Keratinocyte (primary cell): ENCODE measurements around the gene TXNDC2. TPM values are rescaled to one million over a fixed set of nuclear protein-coding genes. Genes with fewer than 3 reads are reported as not detected.

Experiments
- DNase-seq: peaks from one replicate; pipeline ENCODE4 v3.0.0-alpha.2; 2011; ENCODE audit warnings: low read depth, missing footprints, low spot score
- FAIRE-seq: peaks from 2 replicates; lab custom pipeline; 2011; peaks lifted over from hg19 to GRCh38; lab: Jason Lieb, UNC
- H2AFZ ChIP-seq: 2 replicates; pipeline ENCODE4 v1.6.0; 2012; ENCODE audit warnings: low read length, control low read depth, inconsistent platforms; ENCODE audit not compliant: control insufficient read depth
- H3K27ac ChIP-seq: 2 replicates; pipeline ENCODE4 v1.5.1; 2011; ENCODE audit warnings: low read length; ENCODE audit not compliant: control insufficient read depth, insufficient read depth
- H3K27me3 ChIP-seq: 3 replicates; pipeline ENCODE4 v1.6.0; 2011; ENCODE audit warnings: low read length; ENCODE audit not compliant: control insufficient read depth, insufficient read depth; ENCODE audit errors: extremely low read depth
- H3K36me3 ChIP-seq, 2 experiments: 2 replicates in 1 of 2; 3 replicates in 1 of 2; pipeline ENCODE4 v1.5.1; 2011; ENCODE audit warnings: low read length in 2 of 2, mild to moderate bottlenecking in 1 of 2; ENCODE audit not compliant: control insufficient read depth in 2 of 2, insufficient read depth in 2 of 2; ENCODE audit errors: extremely low read depth in 1 of 2
- H3K4me1 ChIP-seq: 3 replicates; pipeline ENCODE4 v1.5.1; 2011; ENCODE audit warnings: low read length; ENCODE audit not compliant: control insufficient read depth, insufficient read depth; ENCODE audit errors: extremely low read depth
- H3K4me2 ChIP-seq: 3 replicates; pipeline ENCODE4 v1.6.0; 2011; ENCODE audit warnings: low read depth, low read length; ENCODE audit not compliant: control insufficient read depth, insufficient read depth; ENCODE audit errors: extremely low read depth
- H3K4me3 ChIP-seq, 3 experiments: fragments of 200-600 bp in 1 of 3; sonication (generic) in 1 of 3; 2 replicates in 2 of 3; 3 replicates in 1 of 3; pipeline ENCODE4 v1.5.1; 2011 to 2016; ENCODE audit warnings: low read length in 3 of 3, mild to moderate bottlenecking in 3 of 3, control low read depth in 2 of 3, inconsistent platforms in 1 of 3, low read depth in 1 of 3, mixed read lengths in 1 of 3, mixed run types in 1 of 3, moderate library complexity in 1 of 3; ENCODE audit not compliant: control insufficient read depth in 2 of 3, insufficient read depth in 2 of 3; ENCODE audit errors: extremely low read depth in 1 of 3
- H3K79me2 ChIP-seq: 2 replicates; pipeline ENCODE4 v1.6.0; 2012; ENCODE audit warnings: low read length; ENCODE audit not compliant: control insufficient read depth, insufficient read depth
- H3K9ac ChIP-seq: 3 replicates; pipeline ENCODE4 v1.6.0; 2011; ENCODE audit warnings: low read length; ENCODE audit not compliant: control insufficient read depth, insufficient read depth; ENCODE audit errors: extremely low read depth
- H3K9me1 ChIP-seq: 3 replicates; pipeline ENCODE4 v1.6.0; 2011; ENCODE audit warnings: low read length; ENCODE audit not compliant: control insufficient read depth, insufficient read depth; ENCODE audit errors: extremely low read depth
- H3K9me3 ChIP-seq: 2 replicates; pipeline ENCODE4 v1.5.1; 2012; ENCODE audit warnings: low read depth, low read length; ENCODE audit not compliant: control insufficient read depth
- H4K20me1 ChIP-seq: 3 replicates; pipeline ENCODE4 v1.6.0; 2011; ENCODE audit warnings: low read length; ENCODE audit not compliant: control insufficient read depth, insufficient read depth; ENCODE audit errors: extremely low read depth
- CTCF ChIP-seq, 3 experiments: IDR thresholded peaks in 1 of 3; conservative IDR thresholded peaks in 1 of 3; optimal IDR thresholded peaks in 1 of 3; 2 replicates in 2 of 3; 3 replicates in 1 of 3; pipeline versions ENCODE3 to v1.5.1; 2011; ENCODE audit warnings: low read length in 3 of 3, mild to moderate bottlenecking in 3 of 3, moderate library complexity in 2 of 3, control low read depth in 1 of 3, inconsistent platforms in 1 of 3; ENCODE audit not compliant: insufficient read depth in 2 of 3; ENCODE audit errors: extremely low read depth in 1 of 3
- EZH2 ChIP-seq: IDR thresholded peaks from one replicate; pipeline ENCODE4 v1.6.1; 2012; ENCODE audit warnings: inconsistent platforms, mild to moderate bottlenecking, low read length, moderate library complexity
- dilution Hi-C: fragments of 300-500 bp; cut with MboI; formaldehyde crosslinking; loops from one replicate; pipeline ENCODE4 v1.7.0; 2020; ENCODE audit warnings: low sequenced_read_pairs; ENCODE audit not compliant: extremely low pct_ligation_motif_present
- polyA minus RNA-seq, 3 experiments: library from RNA; depleted of rRNA, polyadenylated mRNA; stranded (reverse); fragments of >200 nt; gene quantifications; 1 replicate in 1 of 3; 2 replicates in 1 of 3; 3 replicates in 1 of 3; pipeline ENCODE4 v1.2.3, GENCODE V29; 2011
- polyA plus RNA-seq, 5 experiments: library from polyadenylated mRNA; depleted of rRNA in 3 of 5; stranded (reverse) in 3 of 5; stranded (forward) in 1 of 5; unstranded in 1 of 5; fragments of >200 nt; gene quantifications; 1 replicate in 1 of 5; 2 replicates in 3 of 5; 3 replicates in 1 of 5; pipeline versions ENCODE4 v1.2.1 to v1.2.3, GENCODE V29; 2011 to 2012; ENCODE audit warnings: missing spikeins in 2 of 5, low read depth in 1 of 5, low replicate concordance in 1 of 5

Gene TXNDC2
- polyA plus RNA-seq: 0.03 TPM in 1 of 3 replicates, not detected in the others
- not detected for polyA plus RNA-seq (2011; ENCODE audit: low read depth)
- polyA plus RNA-seq (2011; cell fraction: cytosol; rRNA removed): not detected in 2 replicates
- not detected in 2 replicates for polyA plus RNA-seq (2011; cell fraction: nucleus; rRNA removed)
- polyA plus RNA-seq (2012; ENCODE audit: low replicate concordance): 0.06 TPM in 1 of 2 replicates, not detected in the other
- polyA minus RNA-seq: 0.16 TPM in 1 of 3 replicates, not detected in the others
- polyA minus RNA-seq (2011; cell fraction: cytosol; rRNA and poly(A)+ RNA removed): not detected
- polyA minus RNA-seq (2011; cell fraction: nucleus; rRNA and poly(A)+ RNA removed): not detected in 2 replicates

- no peak within 1 kb of the TSS for H3K9ac ChIP-seq
- DNase-seq (no peak), FAIRE-seq (no peak)
- no peaks in the 10 kb centered on the region for H3K9me3 ChIP-seq
- no peak within 1 kb of the TSS for H3K27ac ChIP-seq
- H3K4me1 ChIP-seq: no peaks in the 10 kb centered on the region
- dilution Hi-C loops: no loop called here
- no peaks in the 10 kb centered on the region for H4K20me1 ChIP-seq
- H2AFZ ChIP-seq: no peak within 1 kb of the TSS
- no peak within 1 kb of the TSS for H3K4me3 ChIP-seq
- no peaks in the 10 kb centered on the region for H3K36me3 ChIP-seq
- TF ChIP-seq EZH2: no peak
- H3K27me3 ChIP-seq: no peaks in the 10 kb centered on the region
- H3K79me2 ChIP-seq: no peaks in the 10 kb centered on the region
- H3K4me2 ChIP-seq: no peak within 1 kb of the TSS
- H3K9me1 ChIP-seq: no peaks in the 10 kb centered on the region
Measured at GRCh38 chr18:9885170-9886004, at the start of gene TXNDC2. Gene TXNDC2, plus strand, starts transcription at chr18:9885973. Its CDS starts 708 bp downstream, at chr18:9886681.

GRCh38 chr18:9838144-9838877 is 47.5 kb upstream of the TXNDC2 start:
- Histone ChIP-seq H3K9me1 (no peaks in the 10 kb centered on the region), H3K9me3 (no peaks in the 10 kb centered on the region), H3K4me1 (peaks cover 42% of the 10 kb centered on the region), H3K4me2 (peak overlapping the region; percentile 64), H3K27ac (peak overlapping the region; percentile 45), H2AFZ (peak overlapping the region; percentile 21), H3K36me3 (peaks cover 0 to 6% of the 10 kb centered on the region in 2 experiments), H3K79me2 (no peaks in the 10 kb centered on the region), H3K27me3 (no peaks in the 10 kb centered on the region), H4K20me1 (no peaks in the 10 kb centered on the region), H3K9ac (no peak overlapping the region), H3K4me3 (no peak overlapping the region)
- FAIRE-seq (peak; percentile 74), DNase-seq (no peak)
- dilution Hi-C loops: no loop called here
- no peak for TF ChIP-seq EZH2
- TF ChIP-seq CTCF (optimal IDR thresholded peaks at IDR 0.05 in 1 of 3, IDR thresholded peaks at IDR 0.05 in 1 of 3, conservative IDR thresholded peaks at IDR 0.05 in 1 of 3; ENCODE audit: extremely low read depth in 1 of 3, insufficient read depth in 2 of 3, low read length in 3 of 3): no peak
